HG03432 (cell line): ENCODE results near the gene ROCK2.
"Not testable (repeated sequence)": the region's sequence is repeated elsewhere in the genome, so short reads cannot be mapped to it uniquely, and the experiment has no call there.

Experiments
- ATAC-seq: cut with Tn5 transposase; IDR thresholded peaks from one replicate; pipeline ENCODE4 v1.9.1; 2021; ENCODE audit warnings: mild to moderate bottlenecking, moderate library complexity; ENCODE audit not compliant: unreplicated experiment

Gene ROCK2

GRCh38 chr2:11279398-11279797, 65.0 kb downstream of the ROCK2 start:
- ATAC-seq = no peak

- no peak for ATAC-seq
Observed at GRCh38 chr2:11278219-11278618, 66.2 kb downstream of the ROCK2 start.

- ATAC-seq = no peak
Observed at GRCh38 chr2:11275910-11276309, 68.5 kb downstream of the ROCK2 start.

GRCh38 chr2:11270891-11271290, 73.5 kb downstream of the ROCK2 start:
- no peak for ATAC-seq

- no peak for ATAC-seq
Observed at GRCh38 chr2:11267931-11268330, 76.5 kb downstream of the ROCK2 start.

GRCh38 chr2:11264818-11265217, 79.6 kb downstream of the ROCK2 start:
- ATAC-seq = no peak

GRCh38 chr2:11264007-11264406, 80.4 kb downstream of the ROCK2 start:
- ATAC-seq = no peak

GRCh38 chr2:11263177-11263576, 81.3 kb downstream of the ROCK2 start:
- no peak for ATAC-seq

- ATAC-seq = not testable (repeated sequence)
Observed at GRCh38 chr2:11262438-11262837, 82.0 kb downstream of the ROCK2 start.

- ATAC-seq = not testable (repeated sequence)
Observed at GRCh38 chr2:11261564-11261963, 82.9 kb downstream of the ROCK2 start.

- ATAC-seq = no peak
Observed at GRCh38 chr2:11260979-11261378, 83.5 kb downstream of the ROCK2 start.

- ATAC-seq = no peak
Observed at GRCh38 chr2:11257964-11258363, 86.5 kb downstream of the ROCK2 start.

GRCh38 chr2:11257078-11257477, 87.4 kb downstream of the ROCK2 start:
- ATAC-seq = no peak

GRCh38 chr2:11256166-11256565, 88.3 kb downstream of the ROCK2 start:
- ATAC-seq = no peak

- ATAC-seq = no peak
Observed at GRCh38 chr2:11254100-11254536, 90.3 kb downstream of the ROCK2 start.

- ATAC-seq = not testable (repeated sequence)
Observed at GRCh38 chr2:11252458-11252857, 92.0 kb downstream of the ROCK2 start.

- ATAC-seq = no peak
Observed at GRCh38 chr2:11250400-11251196, 93.8 kb downstream of the ROCK2 start.

GRCh38 chr2:11245322-11245721, 99.1 kb downstream of the ROCK2 start:
- no peak for ATAC-seq

- no peak for ATAC-seq
Observed at GRCh38 chr2:11244091-11244826, 100.2 kb downstream of the ROCK2 start.

- no peak for ATAC-seq
Observed at GRCh38 chr2:11243512-11243911, 100.9 kb downstream of the ROCK2 start.

- no peak for ATAC-seq
Observed at GRCh38 chr2:11242542-11243174, 101.8 kb downstream of the ROCK2 start.
